HG03108 (cell line): ENCODE measurements around the gene PGAP6.
"Not testable (repeated sequence)": the region's sequence is repeated elsewhere in the genome, so short reads cannot be mapped to it uniquely, and the experiment has no call there.

Experiments used
- ATAC-seq: cut with Tn5 transposase; IDR thresholded peaks from one replicate; pipeline ENCODE4 v1.9.1; 2021; ENCODE audit warnings: moderate library complexity; ENCODE audit not compliant: unreplicated experiment

PGAP6 gene

GRCh38 chr16:368388-369158 is 13.2 kb downstream of the PGAP6 start:
- no peak for ATAC-seq

DNA sequence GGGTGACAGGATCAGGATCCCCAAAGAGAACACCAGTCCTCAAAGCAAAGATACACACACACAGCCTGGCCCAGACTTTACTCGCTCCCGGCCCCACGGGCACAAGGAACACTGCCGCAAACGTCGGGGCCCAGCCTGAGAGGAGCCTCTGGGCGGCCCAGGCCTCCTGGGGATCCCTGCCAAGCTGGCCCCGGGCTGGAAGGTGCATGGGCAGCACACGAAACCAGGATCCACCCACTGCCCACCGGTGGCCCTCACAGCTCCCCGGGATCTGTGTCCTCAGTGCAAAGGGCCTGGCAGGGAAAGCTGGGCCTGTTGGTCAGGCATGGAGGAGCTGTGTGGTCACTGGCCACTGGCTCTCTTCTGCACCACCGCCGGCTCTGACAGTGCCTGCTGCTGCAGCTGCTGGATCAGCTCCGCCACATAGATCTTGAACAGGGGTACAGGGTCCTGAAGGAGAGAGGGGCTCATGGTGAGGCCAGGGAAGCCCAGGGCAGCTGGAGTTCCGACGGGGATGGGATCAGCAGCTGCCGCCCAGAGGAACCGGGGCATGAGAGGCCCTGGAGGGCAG is 14.4 kb downstream of the PGAP6 start:
- ATAC-seq: no peak

- no peak for ATAC-seq
Observed at GRCh38 chr16:366476-366875, 15.3 kb downstream of the PGAP6 start.

DNA sequence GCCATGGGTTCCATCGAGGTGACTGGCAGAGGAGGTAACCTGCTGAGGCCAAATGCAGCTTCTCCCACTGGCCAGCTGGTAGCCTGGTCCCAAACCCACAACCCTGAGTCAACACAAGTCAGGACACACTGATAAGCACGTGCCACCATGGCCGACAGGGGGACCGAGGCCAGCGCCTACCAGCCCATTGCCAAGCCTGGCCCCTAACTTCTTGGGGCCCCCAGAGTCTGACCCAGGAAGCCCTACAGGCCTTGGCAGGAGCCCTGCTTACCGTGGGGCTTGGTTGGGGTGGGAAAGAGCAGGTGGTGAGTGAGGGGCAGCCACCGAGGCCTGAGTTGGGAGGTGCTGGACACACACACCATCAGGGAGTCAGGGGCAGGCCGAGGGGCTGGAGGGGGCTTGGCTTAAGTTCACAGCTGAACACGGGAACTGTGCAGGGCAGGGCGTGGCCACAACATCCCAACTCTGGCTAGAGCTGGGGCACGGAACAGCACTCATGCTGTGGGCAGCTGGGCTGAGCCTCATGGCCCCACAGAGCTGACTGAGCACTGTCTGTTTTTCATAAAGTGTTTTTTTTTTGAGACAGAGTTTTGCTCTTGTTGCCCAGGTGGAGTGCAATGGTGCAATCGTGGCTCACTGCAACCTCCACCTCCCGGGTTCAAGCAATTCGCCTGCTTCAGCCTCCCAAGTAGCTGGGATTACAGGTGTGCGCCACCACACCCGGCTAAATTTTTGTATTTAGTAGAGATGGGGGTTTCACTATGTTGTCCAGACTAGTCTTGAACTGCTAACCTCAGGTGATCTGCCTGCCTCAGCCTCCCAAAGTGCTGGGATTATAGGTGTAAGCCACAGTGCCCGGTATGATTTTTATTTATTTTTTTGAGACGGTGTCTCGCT is 16.9 kb downstream of the PGAP6 start:
- ATAC-seq: no peak

DNA sequence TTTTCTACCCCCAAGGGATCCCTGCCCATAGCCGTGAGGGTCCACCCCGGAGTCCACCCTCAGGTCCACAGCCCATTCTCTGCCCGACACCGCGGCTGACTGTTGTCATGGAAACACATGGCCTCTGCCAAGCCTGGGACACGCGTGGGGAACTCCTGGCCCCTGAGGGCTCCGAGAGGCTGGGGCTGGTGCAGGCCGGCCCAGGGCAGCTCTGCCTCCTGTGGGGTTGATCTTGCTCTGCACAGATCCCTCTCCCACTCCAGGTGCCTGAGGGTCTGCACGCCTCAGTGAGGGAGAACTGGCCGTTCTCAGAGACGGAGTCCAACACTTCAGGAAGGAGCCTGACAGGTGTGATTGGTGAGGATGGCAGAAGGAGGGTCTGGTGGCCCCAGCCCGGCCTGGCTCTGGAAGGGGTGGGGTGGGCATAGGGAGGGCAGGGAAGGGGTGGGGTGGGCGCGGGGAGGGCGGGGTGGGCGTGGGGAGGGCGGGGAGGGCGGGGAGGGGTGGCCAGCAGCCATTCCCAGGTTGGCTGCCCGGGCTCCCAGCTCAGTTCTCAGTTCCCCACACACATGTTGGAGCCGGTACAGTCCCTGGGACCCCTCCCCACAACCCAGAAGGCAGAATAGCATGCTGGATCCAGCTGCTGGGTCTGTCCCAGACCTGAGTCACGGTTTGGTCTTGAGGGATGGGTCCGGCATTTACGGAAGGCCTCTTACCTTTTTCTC is 17.9 kb downstream of the PGAP6 start:
- ATAC-seq: no peak

DNA sequence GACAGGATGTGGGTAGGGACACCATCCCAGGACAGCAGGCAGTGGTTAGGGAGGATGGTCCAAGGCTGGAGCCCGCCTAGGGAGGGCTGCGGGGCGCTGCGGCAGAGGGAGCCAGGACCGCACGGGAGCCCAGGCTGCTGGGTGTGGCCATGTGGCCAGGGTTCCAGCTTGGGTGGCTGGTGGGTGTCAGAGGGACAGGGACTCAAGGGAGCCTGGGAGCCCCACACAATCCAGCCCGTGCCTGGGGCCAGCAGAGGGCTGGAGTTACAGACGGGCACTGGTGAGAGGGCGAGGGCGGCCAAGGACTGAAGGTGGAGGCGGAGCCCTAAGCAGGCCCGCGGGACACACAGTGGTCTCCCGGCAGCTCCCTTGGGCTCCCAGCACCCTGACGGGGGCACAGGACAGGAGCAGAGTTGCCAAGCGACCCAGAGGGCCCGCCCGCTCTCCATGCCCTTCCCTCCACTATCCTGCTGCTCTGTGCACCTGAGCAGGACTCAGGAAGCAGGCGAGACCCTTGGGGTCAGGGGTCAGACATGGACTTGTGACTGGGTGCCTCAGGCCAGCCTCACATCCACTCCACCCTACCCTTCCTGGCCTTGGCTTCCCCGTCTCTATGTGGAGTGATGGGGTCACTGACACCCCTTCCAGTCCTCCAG is 18.5 kb downstream of the PGAP6 start:
- no peak for ATAC-seq

- not testable (repeated sequence) for ATAC-seq
Observed at GRCh38 chr16:362702-362999, 19.1 kb downstream of the PGAP6 start.

- no peak for ATAC-seq
Observed at GRCh38 chr16:361872-362701, 19.7 kb downstream of the PGAP6 start.

DNA sequence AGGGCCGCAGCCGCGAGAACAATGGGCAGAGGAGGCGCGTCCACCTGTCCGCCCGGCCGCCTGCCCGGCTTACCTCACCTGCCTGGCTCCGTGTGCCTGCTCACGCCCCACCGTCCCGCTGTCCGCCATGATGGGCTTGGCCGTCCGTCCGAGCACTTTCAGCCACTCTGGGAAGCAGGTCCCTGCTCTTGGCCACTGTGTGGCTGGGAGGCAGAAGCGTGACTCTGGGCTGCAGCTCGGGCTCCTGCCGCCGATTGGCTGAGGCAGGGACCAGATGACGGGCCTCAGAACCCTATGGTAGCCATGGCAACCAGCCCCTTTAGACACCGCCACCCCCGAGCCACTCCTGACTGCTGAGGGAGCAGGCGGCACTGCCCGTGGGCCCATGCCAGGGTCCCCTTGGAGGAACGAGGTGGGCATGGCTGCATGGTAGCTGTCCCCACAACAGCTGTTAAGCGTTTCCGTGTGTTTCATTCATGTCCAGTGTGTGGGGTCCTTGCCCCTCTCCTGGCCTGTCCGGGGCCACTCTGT is 20.4 kb downstream of the PGAP6 start:
- no peak for ATAC-seq

- ATAC-seq: no peak
Observed at GRCh38 chr16:360698-361336, 21.0 kb downstream of the PGAP6 start.

GRCh38 chr16:359871-360697 is 21.7 kb downstream of the PGAP6 start:
- no peak for ATAC-seq

DNA sequence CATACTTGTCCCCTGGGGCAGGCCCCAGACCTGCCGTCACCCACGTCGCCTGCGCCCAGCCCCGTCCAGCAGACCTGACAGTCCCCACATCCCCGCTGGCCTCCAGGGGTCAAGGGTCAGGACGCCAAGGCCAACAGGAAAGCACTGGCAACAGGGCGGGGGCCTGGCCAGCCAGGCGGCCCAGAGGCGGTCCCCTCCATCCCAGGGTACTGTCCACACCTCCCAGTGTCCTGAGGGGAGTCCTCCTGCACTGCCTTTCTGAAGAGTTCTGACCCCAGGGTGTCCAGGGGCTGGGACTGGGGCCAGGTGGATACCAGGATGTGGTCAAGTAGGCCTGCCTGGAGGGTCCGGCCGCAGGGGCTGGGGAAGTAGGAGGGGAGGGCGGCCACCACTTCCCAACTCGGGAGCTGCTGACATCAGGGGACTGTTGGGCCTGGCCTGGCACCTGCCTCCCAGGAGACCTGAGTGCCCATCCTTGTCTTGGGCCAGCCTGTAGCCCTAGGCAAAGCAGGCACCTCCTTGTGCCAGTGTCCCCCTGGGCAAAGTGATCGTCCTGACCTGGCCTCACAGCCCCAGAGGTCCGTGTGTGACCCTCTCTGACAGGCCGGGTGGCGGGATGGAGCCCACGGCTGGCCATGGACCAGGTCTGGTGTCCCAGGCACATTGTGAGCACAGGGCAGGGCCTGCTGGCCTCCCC is 22.6 kb downstream of the PGAP6 start:
- no peak for ATAC-seq

DNA sequence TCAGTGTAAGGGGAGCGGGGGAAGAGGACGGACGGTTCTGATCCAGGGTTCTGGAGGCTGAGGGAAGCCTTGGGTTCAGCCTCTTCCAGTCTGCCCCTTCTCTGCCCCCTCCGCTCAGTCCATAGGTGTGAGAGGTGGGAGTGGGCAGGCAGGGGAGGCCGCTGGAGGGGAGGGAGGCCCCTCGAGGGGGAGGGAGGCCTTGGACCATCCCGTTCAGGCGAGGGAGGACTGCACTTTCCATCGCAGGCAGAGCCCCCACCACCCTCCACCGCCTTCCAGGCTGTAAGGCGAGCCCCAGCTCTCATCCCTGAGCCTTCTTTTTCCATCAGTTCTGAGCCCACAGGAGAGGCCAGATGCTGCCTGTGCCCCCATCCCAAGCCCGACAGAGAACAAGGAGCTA is 25.0 kb downstream of the PGAP6 start:
- ATAC-seq: no peak

DNA sequence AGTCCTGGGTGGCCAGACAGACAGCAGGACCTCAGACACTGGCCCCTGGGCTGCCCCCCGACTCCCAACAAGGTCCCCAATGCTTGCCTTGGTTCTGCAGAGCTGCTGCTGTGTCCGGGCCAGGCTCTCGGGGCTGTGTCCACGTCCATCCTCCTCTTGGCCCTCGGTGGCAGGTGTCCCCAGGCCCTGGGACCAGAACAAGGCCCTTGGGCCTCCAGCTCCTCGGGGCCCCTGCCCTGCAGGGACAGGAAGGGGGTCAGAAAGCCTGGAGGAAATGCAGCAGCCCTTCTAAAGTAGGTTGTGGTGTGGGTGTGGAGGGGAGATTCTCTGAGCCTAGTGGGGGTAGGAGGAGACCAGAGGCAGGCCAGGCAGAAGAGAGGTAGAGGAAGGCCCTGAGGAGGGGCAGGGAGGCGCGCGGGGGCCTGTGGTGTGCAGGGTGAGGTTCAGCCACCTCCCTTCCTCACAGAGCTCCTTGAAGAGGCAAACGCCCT is 26.8 kb downstream of the PGAP6 start:
- no peak for ATAC-seq

DNA sequence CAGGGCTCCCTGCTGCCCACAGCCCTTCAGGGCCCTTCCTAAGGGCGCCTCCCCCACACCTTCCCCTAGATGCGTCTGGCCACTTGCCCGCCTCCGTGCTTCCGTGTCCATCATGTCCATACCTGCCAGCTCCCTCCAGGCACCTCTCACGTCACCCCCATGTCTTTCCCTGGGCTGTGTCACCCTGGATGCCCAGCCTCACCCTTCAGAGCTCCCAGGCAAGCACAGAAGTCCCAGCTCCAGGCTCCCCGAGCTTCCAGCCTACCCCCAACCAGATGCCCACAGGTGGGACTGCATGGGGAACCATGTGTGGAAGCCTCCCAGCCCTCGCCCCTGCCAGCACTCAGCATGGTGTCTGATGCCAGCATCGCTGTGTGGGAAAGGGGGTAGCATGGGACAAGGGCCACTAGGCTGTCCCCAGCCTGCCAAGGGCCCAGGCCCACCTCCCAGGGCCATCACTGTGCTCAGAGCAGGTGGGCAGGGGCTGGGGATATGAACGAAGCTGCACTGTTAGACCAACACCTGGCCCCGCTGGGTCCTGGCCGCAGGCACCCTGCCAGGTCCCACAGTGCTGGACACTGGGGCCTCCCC is 27.4 kb downstream of the PGAP6 start:
- no peak for ATAC-seq

- peak; percentile 1 for ATAC-seq
Observed at GRCh38 chr16:353404-354290, 28.1 kb downstream of the PGAP6 start.
